SK-N-SH treated with all-trans-retinoic acid at 6 μM for 48 hours (cell line): ENCODE data around the gene VPS35.

Experiments used
- ATAC-seq: fragments of 200-7000 bp; cut with Tn5 transposase; 3 replicates; pipeline ENCODE4 v1.9.1; 2020; ENCODE audit warnings: mild to moderate bottlenecking, moderate library complexity
- ARNTL ChIP-seq: fragments of 450-650 bp; formaldehyde crosslinking; IDR thresholded peaks from 2 replicates; pipeline ENCODE4 v1.5.0; 2020; ENCODE audit warnings: low read depth, mild to moderate bottlenecking, moderate library complexity, borderline replicate concordance
- BACH2 ChIP-seq: fragments of 250-450 bp; sonication (Bioruptor Pico); IDR thresholded peaks from 2 replicates; pipeline ENCODE4 v1.9.0; 2021; ENCODE audit warnings: mild to moderate bottlenecking, borderline replicate concordance
- CSRNP3 ChIP-seq: fragments of 250-450 bp; sonication (Bioruptor Pico); IDR thresholded peaks from 2 replicates; pipeline ENCODE4 v1.5.1; 2021; ENCODE audit warnings: mild to moderate bottlenecking, moderate library complexity
- ESRRG ChIP-seq: fragments of 250-450 bp; sonication (Bioruptor Pico); IDR thresholded peaks from 2 replicates; pipeline ENCODE4 v1.6.1; 2021; ENCODE audit warnings: mild to moderate bottlenecking
- GLIS3 ChIP-seq: fragments of 250-450 bp; sonication (Bioruptor Pico); IDR thresholded peaks from 2 replicates; pipeline ENCODE4 v1.5.0; 2020; ENCODE audit warnings: mild to moderate bottlenecking, moderate library complexity
- ISL1 ChIP-seq: fragments of 250-450 bp; sonication (Bioruptor Pico); IDR thresholded peaks from 2 replicates; pipeline ENCODE4 v2.1.2; 2022; ENCODE audit warnings: mild to moderate bottlenecking, moderate library complexity
- OSR1 ChIP-seq: fragments of 250-450 bp; sonication (Bioruptor Pico); IDR thresholded peaks from 2 replicates; pipeline ENCODE4 v1.8.0; 2022; ENCODE audit warnings: moderate library complexity, mild to moderate bottlenecking, inconsistent platforms
- PATZ1 ChIP-seq: fragments of 250-450 bp; sonication (Bioruptor Pico); IDR thresholded peaks from 2 replicates; pipeline ENCODE4 v1.8.0; 2020; ENCODE audit warnings: mild to moderate bottlenecking, moderate library complexity, borderline replicate concordance
- PPARA ChIP-seq: fragments of 250-450 bp; sonication (Bioruptor Pico); IDR thresholded peaks from 2 replicates; pipeline ENCODE4 v1.5.0; 2020; ENCODE audit warnings: mild to moderate bottlenecking, borderline replicate concordance
- RARB ChIP-seq: fragments of 250-450 bp; sonication (Bioruptor Pico); IDR thresholded peaks from 2 replicates; pipeline ENCODE4 v1.8.0; 2021; ENCODE audit warnings: mild to moderate bottlenecking, moderate library complexity
- TCF4 ChIP-seq: fragments of 250-450 bp; sonication (Bioruptor Pico); IDR thresholded peaks from 2 replicates; pipeline ENCODE4 v1.8.0; 2021; ENCODE audit warnings: mild to moderate bottlenecking, moderate library complexity, borderline replicate concordance
- TOX ChIP-seq: fragments of 250-450 bp; sonication (Bioruptor Pico); IDR thresholded peaks from 2 replicates; pipeline ENCODE4 v1.8.0; 2021; ENCODE audit warnings: mild to moderate bottlenecking, moderate library complexity, borderline replicate concordance
- ZC3H10 ChIP-seq: fragments of 250-450 bp; sonication (Bioruptor Pico); IDR thresholded peaks from 2 replicates; pipeline ENCODE4 v1.5.1; 2021; ENCODE audit warnings: mild to moderate bottlenecking, moderate library complexity
- ZFP30 ChIP-seq: fragments of 450-650 bp; formaldehyde crosslinking; IDR thresholded peaks from 2 replicates; pipeline ENCODE4 v1.5.0; 2022; ENCODE audit warnings: mild to moderate bottlenecking, moderate library complexity
- ZNF565 ChIP-seq: fragments of 450-650 bp; formaldehyde crosslinking; conservative IDR thresholded peaks from 2 replicates; pipeline ENCODE4 v1.5.0; 2020; ENCODE audit warnings: low read depth, mild to moderate bottlenecking, moderate library complexity
- ZNF70 ChIP-seq: fragments of 450-650 bp; formaldehyde crosslinking; IDR thresholded peaks from 2 replicates; pipeline ENCODE4 v1.5.0; 2020; ENCODE audit warnings: mild to moderate bottlenecking, moderate library complexity
- TF ChIP-seq, protein P1 (sequence below): fragments of 250-450 bp; sonication (Bioruptor Pico); IDR thresholded peaks from 2 replicates; pipeline ENCODE4 v1.8.0; 2021; ENCODE audit warnings: low read depth, mild to moderate bottlenecking, moderate library complexity, borderline replicate concordance

VPS35 gene

GRCh38 chr16:46658925-46659324 lies 30.1 kb downstream of the VPS35 start:
- TF ChIP-seq BACH2: no peak
- TF ChIP-seq TCF4 (CRISPR knock-in tag): no peak
- no peak for TF ChIP-seq GLIS3 (CRISPR knock-in tag)
- TF ChIP-seq TOX (CRISPR knock-in tag): no peak
- no peak for TF ChIP-seq CSRNP3 (CRISPR knock-in tag)

DNA sequence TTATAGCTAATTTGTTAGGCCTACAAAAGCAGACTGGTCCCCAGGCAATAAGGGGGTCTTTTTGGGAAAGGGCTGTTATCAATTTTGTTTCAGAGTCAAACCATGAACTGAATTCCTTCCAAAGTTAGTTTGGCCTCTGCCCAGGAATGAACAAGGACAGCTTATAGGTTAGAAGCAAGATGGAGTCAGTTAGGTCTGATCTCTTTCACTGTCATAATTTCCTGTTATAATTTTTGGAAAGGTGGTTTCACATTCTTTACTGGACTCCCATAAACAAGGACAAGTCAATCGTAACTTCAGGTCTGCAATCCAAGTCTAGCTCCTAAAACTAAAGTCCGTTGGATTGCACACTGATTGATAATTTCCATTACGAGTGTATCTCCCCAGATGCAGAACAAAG lies 37.7 kb downstream of the VPS35 start:
- TF ChIP-seq RARB: no peak
- TF ChIP-seq TCF4 (CRISPR knock-in tag): no peak
- TF ChIP-seq, protein P1, sequence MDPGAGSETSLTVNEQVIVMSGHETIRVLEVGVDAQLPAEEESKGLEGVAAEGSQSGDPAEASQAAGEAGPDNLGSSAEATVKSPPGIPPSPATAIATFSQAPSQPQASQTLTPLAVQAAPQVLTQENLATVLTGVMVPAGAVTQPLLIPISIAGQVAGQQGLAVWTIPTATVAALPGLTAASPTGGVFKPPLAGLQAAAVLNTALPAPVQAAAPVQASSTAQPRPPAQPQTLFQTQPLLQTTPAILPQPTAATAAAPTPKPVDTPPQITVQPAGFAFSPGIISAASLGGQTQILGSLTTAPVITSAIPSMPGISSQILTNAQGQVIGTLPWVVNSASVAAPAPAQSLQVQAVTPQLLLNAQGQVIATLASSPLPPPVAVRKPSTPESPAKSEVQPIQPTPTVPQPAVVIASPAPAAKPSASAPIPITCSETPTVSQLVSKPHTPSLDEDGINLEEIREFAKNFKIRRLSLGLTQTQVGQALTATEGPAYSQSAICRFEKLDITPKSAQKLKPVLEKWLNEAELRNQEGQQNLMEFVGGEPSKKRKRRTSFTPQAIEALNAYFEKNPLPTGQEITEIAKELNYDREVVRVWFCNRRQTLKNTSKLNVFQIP (CRISPR knock-in tag): no peak
- TF ChIP-seq ESRRG: no peak
- TF ChIP-seq OSR1 (CRISPR knock-in tag): no peak

More at GRCh38 chr16:46658925-46659324, 30.1 kb downstream of the VPS35 start:
- ATAC-seq: no peak

DNA sequence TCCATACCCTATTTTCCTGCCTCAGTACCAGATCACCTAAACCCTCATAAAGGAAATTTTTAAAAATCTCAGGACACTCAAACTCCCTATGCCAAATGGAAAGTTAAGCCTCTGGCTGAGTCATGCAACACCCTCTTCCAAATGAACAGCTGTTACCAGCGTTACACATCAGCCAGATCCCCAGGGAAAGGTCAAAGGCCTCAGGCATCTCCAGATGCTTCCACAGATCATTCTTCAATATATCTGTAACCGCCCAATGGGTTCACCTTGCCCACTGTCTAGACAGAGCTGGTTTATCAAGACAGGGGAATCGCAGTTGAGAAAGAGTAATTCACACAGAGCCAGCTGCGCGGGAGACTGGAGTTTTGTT lies 38.7 kb downstream of the VPS35 start:
- no peak for ATAC-seq
- TF ChIP-seq OSR1 (CRISPR knock-in tag): no peak
- TF ChIP-seq, protein P1 (CRISPR knock-in tag): no peak
- no peak for TF ChIP-seq RARB
- TF ChIP-seq ISL1: no peak
- TF ChIP-seq PATZ1 (CRISPR knock-in tag): no peak
- TF ChIP-seq ESRRG: no peak
- no peak for TF ChIP-seq BACH2

More for the DNA sequence above, 37.7 kb downstream of the VPS35 start:
- no peak for ATAC-seq

DNA sequence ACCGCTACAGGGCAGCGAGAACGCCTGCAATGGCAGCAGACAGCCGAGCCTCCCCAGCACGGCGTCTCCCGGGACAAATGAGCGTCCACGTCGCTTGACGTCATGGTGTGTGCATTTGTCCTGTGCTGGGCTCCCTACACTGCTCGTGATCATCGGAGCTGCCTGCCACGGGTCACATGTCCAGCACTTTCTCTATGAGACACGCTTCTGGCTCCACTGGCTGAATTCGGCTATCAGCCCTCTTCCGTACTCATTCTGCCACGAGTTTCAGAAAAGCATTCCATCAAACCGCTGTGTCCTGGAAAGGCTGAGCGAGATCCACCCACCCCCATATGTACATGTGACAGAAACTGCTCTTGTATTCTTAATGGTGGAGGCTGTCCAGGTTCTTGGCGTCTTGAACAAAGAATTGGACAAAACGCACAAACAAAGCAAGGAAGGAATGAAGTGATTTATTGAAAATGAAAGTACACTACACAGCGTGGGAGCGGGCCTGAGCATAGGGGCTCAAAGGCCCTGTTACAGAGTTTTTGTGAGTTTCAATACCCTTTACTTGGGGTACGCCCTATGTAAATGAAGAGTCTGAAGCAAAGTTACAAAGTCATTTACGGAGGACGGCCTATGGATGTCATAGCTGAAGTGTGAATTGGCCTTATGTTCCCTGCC lies 39.3 kb downstream of the VPS35 start:
- TF ChIP-seq ZFP30 (CRISPR knock-in tag) (no peak), ZNF70 (CRISPR knock-in tag) (no peak), TOX (CRISPR knock-in tag) (no peak), ARNTL (CRISPR knock-in tag) (no peak), PPARA (CRISPR knock-in tag) (no peak)
- TF ChIP-seq, protein P1 (CRISPR knock-in tag): no peak
- TF ChIP-seq, all 23 proteins: peak for 0
- no peak; the same call in 2 of the 3 replicates for ATAC-seq

DNA sequence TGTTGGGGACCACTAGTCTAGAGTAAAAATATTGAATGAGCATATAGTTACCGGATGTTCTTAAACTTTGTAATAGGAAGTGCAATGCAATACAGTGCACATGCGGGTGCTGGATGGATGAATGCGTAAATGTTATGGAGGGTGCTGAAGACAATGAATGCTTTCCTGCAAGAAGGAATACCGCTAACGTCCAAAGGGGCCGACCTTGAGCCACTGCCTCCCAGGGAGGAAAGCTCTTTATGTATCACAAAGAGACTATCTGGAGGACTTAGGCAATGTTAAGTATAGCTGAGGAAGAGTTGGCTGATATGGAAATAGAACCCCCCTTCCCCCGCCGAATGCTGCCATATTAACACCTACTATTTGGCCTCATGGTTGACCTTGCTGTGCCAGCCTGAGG lies 40.3 kb downstream of the VPS35 start:
- ATAC-seq: peak; percentile 45; the same call in 2 of the 3 replicates
- TF ChIP-seq ZC3H10 (CRISPR knock-in tag) (no peak), CSRNP3 (CRISPR knock-in tag) (no peak), TCF4 (CRISPR knock-in tag) (no peak), TOX (CRISPR knock-in tag) (no peak), ZNF565 (CRISPR knock-in tag) (no peak), GLIS3 (CRISPR knock-in tag) (no peak)
- TF ChIP-seq, all 23 proteins: peak for 0
